HG03521 (cell line): ENCODE results near the gene RPP25.

ENCODE experiments used
- ATAC-seq: cut with Tn5 transposase; IDR thresholded peaks from one replicate; pipeline ENCODE4 v1.9.1; 2021; ENCODE audit warnings: mild to moderate bottlenecking, moderate library complexity; ENCODE audit not compliant: unreplicated experiment

RPP25 gene

GRCh38 chr15:74956648-74957475 is at the start of gene RPP25:
Gene RPP25 (minus strand): TSS chr15:74956772. CDS start chr15:74956583, 189 bp downstream.
- peak; percentile 76 for ATAC-seq

- ATAC-seq, result no peak
Observed at GRCh38 chr15:75002398-75002797, 45.8 kb upstream of the RPP25 start.

GRCh38 chr15:75001310-75001709 is 44.7 kb upstream of the RPP25 start:
- no peak for ATAC-seq

GRCh38 chr15:74997543-74997942 is 41.0 kb upstream of the RPP25 start:
- ATAC-seq, result no peak

GRCh38 chr15:74997141-74997540 is 40.6 kb upstream of the RPP25 start:
- no peak for ATAC-seq

DNA sequence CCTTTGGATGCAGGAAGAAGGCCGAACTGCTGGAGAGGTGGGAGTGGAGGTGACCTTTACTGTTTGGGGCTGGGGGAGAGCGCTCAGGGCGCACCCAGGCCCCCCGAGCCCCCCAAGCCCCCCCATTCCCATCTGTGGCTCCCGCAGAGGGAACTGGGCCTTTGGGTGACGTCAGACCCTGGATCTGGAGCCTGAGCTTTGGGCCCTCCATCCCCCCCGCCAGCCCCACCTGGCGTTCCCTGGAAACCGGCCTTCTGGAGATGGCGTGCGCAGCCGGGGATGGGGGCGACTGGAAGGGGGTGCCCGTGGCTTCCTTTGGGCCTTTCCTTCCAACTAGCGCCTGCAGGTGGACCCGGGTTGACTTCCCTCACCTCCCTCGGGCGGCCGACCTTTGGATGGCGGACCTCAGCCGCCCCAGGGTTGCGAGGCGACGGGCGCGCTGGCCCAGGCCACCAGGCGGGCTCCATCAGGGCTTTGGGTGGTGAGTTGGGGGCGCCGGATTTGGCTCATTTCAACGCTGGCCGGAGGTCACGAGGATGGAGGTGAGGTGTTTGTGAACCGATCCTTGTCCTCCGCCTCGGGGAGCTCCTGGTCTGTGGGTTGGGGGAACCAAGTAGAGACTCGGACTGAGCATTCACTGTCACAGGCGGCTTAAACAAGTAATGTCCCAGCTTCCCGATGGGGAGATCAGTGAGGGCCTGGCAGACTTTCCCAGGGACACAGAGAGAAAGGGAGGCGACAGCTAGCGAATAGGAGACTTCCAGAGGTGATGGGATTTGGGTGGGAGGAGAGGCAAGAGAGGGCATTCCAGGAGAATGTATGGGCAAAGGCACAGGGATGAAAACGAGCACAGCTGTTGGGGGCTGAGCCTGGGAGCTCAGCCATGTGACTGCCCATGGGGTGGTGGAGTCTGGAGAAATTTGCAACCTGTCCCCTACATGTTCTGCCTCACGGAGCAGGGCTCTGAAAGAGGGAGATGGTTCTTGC is 39.5 kb upstream of the RPP25 start:
- no peak for ATAC-seq

DNA sequence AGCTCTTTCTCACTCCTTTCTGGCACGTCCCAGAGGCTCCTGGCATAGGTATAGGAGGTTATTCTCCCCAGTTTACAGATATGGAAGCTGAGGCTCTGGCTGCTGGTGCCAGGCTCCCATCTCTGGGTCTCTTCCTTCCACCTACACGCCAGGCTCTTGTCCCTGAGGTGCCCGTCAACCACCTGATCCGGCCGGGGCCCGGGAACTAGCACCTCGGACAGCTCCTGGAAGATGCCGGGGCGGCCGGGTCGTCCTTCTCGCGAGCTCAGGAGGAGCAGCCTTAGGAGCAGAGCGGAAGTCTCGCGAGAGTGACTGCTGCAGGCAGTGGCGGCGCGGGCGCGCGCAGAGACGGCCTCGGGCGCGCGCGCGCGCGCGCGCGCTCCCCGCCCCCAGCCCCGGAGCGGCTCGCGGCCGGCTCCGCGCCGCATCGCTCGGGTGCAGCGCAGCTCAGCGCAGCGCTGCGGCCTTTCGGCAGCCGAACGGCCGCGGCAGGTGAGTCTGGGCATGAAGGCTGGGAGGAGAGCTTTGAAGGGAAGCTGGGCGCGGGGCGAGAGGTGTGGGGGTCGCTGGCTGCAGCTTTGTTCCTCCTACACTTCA is 38.7 kb upstream of the RPP25 start, which contains the start of gene SCAMP5:
Gene SCAMP5 (plus strand): TSS at position 382 of the 597 bp plus-strand sequence. CDS start 16,277 bp downstream, outside the sequence.
- peak; percentile 71 for ATAC-seq

DNA sequence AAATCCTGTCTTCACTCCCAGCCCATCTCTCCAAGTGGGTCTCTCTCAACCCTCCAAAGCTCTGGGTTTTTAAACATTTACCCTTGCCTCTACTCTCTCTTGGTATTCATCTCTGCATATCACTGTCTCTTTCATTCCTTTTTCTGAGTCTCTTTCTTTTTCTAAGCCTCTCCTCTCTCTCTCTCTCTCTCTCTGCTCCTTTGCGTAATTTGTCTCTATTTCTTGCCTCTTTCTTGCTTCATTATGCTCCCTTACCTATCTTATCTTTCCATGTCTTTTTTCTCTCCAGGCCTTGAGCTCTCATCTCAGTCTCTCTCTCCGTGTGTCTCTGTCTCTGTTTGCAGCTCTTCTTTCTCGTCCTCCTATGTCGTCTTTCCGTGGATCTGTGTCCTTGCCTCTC is 38.1 kb upstream of the RPP25 start:
- ATAC-seq, result no peak

DNA sequence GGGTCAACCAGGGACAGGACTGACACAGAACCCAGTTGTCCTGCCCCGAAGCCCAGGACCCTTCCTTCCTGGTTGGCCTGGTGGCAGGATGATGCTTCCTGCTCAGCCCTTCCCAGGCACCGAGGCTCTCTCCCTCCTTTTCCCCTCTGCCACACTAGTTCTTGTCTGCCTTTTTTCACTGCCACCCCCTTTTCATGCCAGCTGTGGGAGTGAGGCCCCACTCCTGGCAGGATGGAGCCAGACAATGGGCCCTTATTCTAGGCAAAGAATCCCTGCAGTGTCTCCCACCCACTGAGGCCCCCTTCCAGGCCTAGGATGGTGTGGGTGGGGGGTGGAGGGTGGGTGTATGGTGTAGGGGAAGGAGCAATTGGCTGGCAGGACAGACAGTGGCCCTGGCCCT is 37.7 kb upstream of the RPP25 start:
- no peak for ATAC-seq

DNA sequence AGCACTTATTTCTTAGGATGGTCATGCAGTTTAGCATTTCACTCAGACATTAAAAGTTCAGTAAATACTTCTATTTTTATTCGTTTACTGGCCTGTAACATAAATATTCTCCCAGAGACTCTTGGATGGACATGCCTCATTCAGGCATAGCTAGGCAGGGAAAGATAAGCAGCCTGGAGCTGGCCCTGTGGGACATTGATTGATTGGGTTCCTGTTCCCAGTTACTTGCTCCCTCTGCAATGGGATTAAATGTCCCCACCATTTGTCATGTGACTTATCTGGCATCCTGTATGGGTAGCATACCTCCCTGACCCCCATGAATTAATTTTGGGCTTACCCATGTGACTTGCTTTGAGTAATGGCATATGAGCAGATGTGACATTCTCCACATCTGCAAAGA is 36.0 kb upstream of the RPP25 start:
- ATAC-seq, result no peak

GRCh38 chr15:74989527-74989926 is 33.0 kb upstream of the RPP25 start:
- ATAC-seq, result no peak

GRCh38 chr15:74988007-74988800 is 31.6 kb upstream of the RPP25 start:
- no peak for ATAC-seq

DNA sequence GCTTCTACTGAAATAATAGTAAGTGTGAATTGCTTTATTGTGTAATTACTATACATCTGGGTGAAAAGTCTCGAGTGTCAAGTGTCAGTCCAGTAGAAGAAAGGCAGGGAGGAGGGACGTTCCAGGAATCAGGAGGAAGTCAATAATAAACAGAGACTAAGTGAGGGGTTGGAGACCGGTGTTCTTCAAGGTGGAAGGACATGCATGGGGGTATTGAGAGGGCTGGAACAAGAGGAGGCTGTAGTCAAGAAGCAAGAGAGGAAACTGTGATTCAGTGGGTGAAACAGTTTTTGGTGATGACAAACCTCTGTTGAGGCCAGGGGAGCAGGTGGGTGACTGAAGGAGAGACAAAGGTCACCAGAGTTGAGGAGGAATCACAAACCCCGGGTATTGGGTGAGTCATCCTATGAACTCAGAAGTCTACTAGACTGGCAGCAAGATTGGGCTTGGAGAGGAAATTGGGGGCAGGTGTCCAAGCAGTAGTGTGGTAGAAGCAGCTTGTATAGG is 27.2 kb upstream of the RPP25 start:
- no peak for ATAC-seq

DNA sequence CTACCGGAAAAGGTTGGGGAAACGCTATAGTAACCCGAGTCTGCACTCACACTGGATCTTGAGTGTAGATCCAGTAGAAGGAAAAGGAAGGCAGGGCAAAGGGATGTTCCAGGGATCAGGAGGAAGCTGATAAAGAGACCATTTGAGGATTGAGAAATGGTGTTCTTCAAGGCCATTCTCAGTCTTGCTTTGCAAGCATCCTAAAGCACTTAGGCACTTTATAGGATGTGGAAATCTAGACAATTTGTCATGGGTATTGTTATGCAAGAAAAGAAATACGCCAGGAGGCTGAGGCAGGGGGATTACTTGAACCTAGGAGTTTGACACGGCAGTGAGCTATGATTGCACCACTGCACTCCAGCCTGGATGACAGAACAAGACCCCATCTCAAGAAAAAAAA is 25.6 kb upstream of the RPP25 start:
- no peak for ATAC-seq

- ATAC-seq, result no peak
Observed at GRCh38 chr15:74978503-74978902, 21.9 kb upstream of the RPP25 start.

DNA sequence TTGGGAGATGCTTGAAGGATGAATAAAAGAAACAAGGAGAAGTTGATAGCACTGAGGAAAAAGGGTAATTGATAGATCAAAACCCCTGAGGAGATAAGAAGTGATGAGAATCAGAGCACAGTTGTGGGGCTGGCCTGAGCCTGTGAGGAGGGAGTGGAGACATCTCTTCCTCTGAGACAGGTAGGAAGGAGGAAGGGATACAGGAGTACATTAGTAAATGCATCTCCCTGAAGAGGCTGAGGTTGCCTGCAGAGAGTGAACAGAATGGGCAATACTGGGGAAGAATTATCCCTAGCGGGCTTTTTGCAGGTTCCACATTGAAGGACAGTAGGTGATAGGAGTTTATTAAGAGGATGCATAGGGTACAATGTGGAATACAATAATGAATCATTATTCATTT is 21.5 kb upstream of the RPP25 start:
- no peak for ATAC-seq

- ATAC-seq, result no peak
Observed at GRCh38 chr15:74977599-74977998, 21.0 kb upstream of the RPP25 start.

DNA sequence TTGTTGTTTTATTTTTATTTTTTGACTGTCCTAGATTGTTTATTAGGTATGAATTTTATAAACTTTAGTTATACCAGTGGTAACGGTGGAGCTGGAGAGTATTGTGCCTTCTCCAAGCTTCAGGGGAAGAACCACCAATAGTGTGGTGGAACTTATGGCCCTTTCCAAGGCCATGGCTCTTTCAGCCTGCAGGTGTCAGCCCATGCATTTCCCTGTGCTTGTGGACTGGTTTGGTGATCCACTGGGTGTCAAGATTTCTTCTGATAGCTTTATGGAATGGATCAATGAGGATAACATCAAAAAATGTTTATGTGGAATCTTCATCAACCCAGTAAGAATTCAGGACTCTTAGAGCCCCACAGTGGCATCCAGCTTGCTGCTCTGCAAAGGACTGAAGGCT is 19.6 kb upstream of the RPP25 start:
- no peak for ATAC-seq

GRCh38 chr15:74967670-74968069 is 11.1 kb upstream of the RPP25 start:
- no peak for ATAC-seq

- no peak for ATAC-seq
Observed at GRCh38 chr15:74964794-74965193, 8.2 kb upstream of the RPP25 start.
